C4-2B (cell line): ENCODE data around the gene PTPRR.

Experiments used
- ZFX ChIP-seq: fragments of 450-650 bp; IDR thresholded peaks from 2 replicates; pipeline ENCODE4 v1.6.1; 2017
- TF ChIP-seq, protein P1 (sequence below): fragments of 450-650 bp; conservative IDR thresholded peaks from 2 replicates; pipeline ENCODE4 v1.5.1; 2017; ENCODE audit warnings: mild to moderate bottlenecking

DNA sequence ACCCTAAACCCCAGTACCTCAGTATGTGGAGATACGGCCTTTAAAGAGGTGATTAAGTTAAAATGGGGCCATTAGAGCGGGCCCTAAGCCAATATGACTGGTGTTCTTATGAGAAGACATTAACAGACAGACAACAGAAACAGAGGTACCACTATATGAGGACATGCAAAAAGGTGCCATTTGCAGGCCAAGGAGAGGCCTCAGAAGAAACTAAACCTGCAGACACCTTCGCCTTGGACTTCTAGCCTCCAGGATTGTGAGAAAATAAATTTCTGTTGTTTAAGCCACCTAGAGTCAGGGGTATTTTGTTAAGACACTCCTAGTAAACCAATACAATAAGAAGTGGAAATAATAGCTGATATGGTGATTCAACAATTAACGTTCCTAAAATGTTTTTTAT, 315.9 kb downstream of the PTPRR start:
- TF ChIP-seq, protein P1, sequence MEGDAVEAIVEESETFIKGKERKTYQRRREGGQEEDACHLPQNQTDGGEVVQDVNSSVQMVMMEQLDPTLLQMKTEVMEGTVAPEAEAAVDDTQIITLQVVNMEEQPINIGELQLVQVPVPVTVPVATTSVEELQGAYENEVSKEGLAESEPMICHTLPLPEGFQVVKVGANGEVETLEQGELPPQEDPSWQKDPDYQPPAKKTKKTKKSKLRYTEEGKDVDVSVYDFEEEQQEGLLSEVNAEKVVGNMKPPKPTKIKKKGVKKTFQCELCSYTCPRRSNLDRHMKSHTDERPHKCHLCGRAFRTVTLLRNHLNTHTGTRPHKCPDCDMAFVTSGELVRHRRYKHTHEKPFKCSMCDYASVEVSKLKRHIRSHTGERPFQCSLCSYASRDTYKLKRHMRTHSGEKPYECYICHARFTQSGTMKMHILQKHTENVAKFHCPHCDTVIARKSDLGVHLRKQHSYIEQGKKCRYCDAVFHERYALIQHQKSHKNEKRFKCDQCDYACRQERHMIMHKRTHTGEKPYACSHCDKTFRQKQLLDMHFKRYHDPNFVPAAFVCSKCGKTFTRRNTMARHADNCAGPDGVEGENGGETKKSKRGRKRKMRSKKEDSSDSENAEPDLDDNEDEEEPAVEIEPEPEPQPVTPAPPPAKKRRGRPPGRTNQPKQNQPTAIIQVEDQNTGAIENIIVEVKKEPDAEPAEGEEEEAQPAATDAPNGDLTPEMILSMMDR = no peak
- no peak for TF ChIP-seq ZFX
